Prostate gland (tissue), 2 donors: ENCODE results near the gene SCAPER. TPM values are rescaled to one million over a fixed set of nuclear protein-coding genes. Genes with fewer than 3 reads are reported as not detected.

Experiments
- DNase-seq: peaks from one replicate; pipeline ENCODE4 v3.0.0-alpha.2; 2019; ENCODE audit warnings: low spot score
- H3K27ac ChIP-seq, 2 donors: fragments of 200-600 bp; sonication (generic); 2 replicates each; pipeline ENCODE4 v1.5.1; 2017 to 2019
- H3K27me3 ChIP-seq: fragments of 200-600 bp; sonication (generic); replicated peaks from 2 replicates; pipeline ENCODE4 v1.5.1; 2019; ENCODE audit not compliant: insufficient read depth
- H3K36me3 ChIP-seq, 2 donors: fragments of 200-600 bp; sonication (generic); 1 replicate in 1 of 2; 2 replicates in 1 of 2; pipeline versions ENCODE4 v1.5.1 to v1.8.1; 2017 to 2019
- H3K4me1 ChIP-seq: fragments of 200-600 bp; sonication (generic); replicated peaks from 2 replicates; pipeline ENCODE4 v1.5.1; 2019
- H3K4me3 ChIP-seq, 2 donors: fragments of 200-600 bp; sonication (generic); 2 replicates each; pipeline ENCODE4 v1.5.1; 2017 to 2019
- H3K9me3 ChIP-seq: fragments of 200-600 bp; sonication (generic); 2 replicates; pipeline ENCODE4 v1.5.1; 2017
- POLR2A ChIP-seq: fragments of 450-650 bp; IDR thresholded peaks from one replicate; pipeline ENCODE4 v1.6.1; 2016; ENCODE audit warnings: antibody characterized with exemption, mild to moderate bottlenecking
- POLR2AphosphoS5 ChIP-seq: sonication (generic); formaldehyde crosslinking; IDR thresholded peaks from one replicate; pipeline ENCODE4 v1.6.1; 2017; ENCODE audit warnings: antibody characterized with exemption
- WGBS: methylation state at CpG from one replicate; pipeline ENCODE4 v1.1.5; 2018; 5-methylcytosine and 5-hydroxymethylcytosine counted together
- intact Hi-C: fragments of 100-400 bp; cut with DNase I; formaldehyde crosslinking; loops from one replicate; pipeline ENCODE4 v1.14.2; 2022
- total RNA-seq, 2 donors: library from RNA; depleted of rRNA; stranded (reverse); fragments of >200 nt; gene quantifications; one replicate each; pipeline ENCODE4 v1.1.0, GENCODE V29; 2016
- TF ChIP-seq, protein P1 (sequence below), 4 experiments: fragments of 200-600 bp in 2 of 4; fragments of 450-650 bp in 2 of 4; sonication (generic) in 2 of 4; IDR thresholded peaks; 1 replicate in 3 of 4; 2 replicates in 1 of 4; pipeline ENCODE4 v1.5.1; 2016 to 2019; ENCODE audit warnings: antibody characterized with exemption in 4 of 4, mild to moderate bottlenecking in 2 of 4, moderate library complexity in 2 of 4

SCAPER gene
- total RNA-seq, 2 donors from 2014 or later, result 19.1 to 38.9 TPM

DNA sequence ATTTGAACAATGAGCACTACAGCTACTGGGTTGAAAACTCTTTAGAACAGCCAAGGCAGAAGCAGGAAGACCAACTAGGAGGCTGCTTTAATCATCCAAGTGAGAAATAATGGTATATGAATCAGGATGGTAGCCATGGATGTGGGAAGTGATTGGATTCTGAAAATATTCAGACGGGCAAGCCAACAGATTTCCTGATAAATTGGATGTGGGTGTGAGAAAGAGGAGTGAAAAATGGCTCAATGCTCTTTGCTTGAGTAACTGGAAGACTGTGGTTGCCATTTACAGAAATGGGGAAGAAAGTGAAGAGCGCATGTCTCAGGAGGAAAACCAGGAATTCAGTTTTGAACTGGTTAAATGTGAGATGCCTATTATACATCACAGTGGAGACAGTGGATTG, 518.2 kb downstream of the SCAPER start:
- TF ChIP-seq POLR2AphosphoS5 (no peak), POLR2A (no peak)
- TF ChIP-seq, protein P1, sequence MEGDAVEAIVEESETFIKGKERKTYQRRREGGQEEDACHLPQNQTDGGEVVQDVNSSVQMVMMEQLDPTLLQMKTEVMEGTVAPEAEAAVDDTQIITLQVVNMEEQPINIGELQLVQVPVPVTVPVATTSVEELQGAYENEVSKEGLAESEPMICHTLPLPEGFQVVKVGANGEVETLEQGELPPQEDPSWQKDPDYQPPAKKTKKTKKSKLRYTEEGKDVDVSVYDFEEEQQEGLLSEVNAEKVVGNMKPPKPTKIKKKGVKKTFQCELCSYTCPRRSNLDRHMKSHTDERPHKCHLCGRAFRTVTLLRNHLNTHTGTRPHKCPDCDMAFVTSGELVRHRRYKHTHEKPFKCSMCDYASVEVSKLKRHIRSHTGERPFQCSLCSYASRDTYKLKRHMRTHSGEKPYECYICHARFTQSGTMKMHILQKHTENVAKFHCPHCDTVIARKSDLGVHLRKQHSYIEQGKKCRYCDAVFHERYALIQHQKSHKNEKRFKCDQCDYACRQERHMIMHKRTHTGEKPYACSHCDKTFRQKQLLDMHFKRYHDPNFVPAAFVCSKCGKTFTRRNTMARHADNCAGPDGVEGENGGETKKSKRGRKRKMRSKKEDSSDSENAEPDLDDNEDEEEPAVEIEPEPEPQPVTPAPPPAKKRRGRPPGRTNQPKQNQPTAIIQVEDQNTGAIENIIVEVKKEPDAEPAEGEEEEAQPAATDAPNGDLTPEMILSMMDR (IDR thresholded peaks at IDR 0.05), result no peak
- Histone ChIP-seq H3K27me3 (no peaks in the 10 kb centered on the region), H3K9me3 (no peaks in the 10 kb centered on the region), H3K27ac (no peak overlapping the region), H3K36me3 (no peaks in the 10 kb centered on the region), H3K4me3 (no peak overlapping the region), H3K4me1 (no peaks in the 10 kb centered on the region)
- intact Hi-C loops, result no loop called here
- no peak for DNase-seq
- WGBS, result 91% methylated on average over 2 of the region's 2 CpGs

DNA sequence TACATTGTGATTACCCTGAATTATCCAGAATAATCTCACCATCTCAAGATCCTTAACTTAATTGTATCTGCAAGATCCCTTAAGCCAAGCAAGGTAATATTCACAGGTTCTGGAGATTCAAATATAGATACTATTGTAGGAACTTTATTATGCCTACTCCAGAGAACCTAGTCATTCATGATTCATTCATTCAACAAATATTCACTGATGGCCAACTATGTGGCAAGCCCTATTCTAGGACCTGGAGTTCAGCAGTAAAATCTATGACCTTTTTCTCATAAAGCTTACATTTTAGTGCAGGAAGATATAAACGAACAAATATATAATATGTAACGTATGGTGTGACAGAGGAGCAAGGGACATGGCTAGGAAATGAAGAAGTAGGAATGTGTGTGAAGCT, 519.0 kb downstream of the SCAPER start:
- Histone ChIP-seq H3K9me3 (no peaks in the 10 kb centered on the region), H3K27ac (no peak overlapping the region), H3K36me3 (no peaks in the 10 kb centered on the region), H3K4me1 (no peaks in the 10 kb centered on the region), H3K27me3 (no peaks in the 10 kb centered on the region), H3K4me3 (no peak overlapping the region)
- no peak for TF ChIP-seq POLR2A
- 71% methylated on average over 2 of the region's 2 CpGs for WGBS
- no peak for DNase-seq
- intact Hi-C loops, result no loop called here

DNA sequence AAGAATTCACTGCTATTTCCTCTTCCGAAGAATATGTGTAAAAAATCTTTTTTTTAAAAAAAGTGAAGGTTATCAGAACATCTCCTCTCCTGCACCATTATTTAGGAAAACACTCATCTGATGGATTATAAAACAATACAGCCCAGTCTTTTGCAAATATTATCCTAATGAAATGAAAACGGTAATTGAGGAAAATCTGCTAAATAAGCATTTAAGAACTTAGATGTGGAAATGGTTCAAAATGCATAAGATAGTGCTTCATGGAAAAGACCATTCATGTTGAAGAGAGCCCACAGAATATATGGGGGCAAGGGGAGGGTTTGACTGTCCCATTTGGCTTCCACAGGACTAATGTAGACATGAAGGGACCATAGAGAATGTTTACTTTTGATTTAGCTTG, 520.7 kb downstream of the SCAPER start:
- TF ChIP-seq POLR2A (no peak), POLR2AphosphoS5 (no peak)
- TF ChIP-seq, protein P1 (IDR thresholded peaks at IDR 0.05), result no peak
- H3K27me3 ChIP-seq, result no peaks in the 10 kb centered on the region
- no peaks in the 10 kb centered on the region for H3K4me1 ChIP-seq
- 86% methylated on average over 2 of the region's 2 CpGs for WGBS
- H3K4me3 ChIP-seq, result no peak overlapping the region
- no peaks in the 10 kb centered on the region for H3K36me3 ChIP-seq
- H3K9me3 ChIP-seq, result no peaks in the 10 kb centered on the region
- DNase-seq, result no peak
- no peak overlapping the region for H3K27ac ChIP-seq
- intact Hi-C loops, result no loop called here

DNA sequence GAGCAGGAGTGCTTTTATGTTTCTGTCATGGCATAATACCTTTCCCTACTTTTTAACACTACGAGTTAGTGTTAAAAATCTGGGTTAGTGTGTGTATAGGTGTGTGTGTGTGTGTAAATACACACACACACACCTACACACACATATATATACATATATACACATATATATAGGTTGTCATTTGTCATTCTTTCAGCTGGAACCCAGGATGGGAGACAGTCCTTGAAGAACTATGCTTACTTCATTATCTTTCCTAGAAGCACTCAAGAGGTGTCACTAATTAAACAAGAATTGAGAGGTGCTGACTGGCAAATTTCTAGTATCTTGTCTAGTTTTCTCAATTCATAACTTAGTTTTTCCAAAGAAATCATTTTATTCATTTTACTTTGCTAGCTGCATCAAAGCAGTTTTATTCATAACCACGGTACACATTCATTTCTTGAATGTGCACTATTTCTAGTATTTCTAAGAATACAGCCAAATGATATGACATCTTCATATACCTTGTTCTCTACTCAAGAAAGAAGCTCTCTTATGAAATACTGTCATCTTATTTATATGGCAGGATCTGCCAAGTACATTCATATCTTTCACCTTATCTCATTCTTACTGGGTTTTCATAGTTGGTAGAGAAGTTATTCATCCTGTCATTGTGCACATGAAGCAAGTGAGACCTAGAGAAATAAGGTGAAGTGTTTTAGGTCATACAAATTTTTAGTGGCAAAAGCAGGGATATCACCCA, 522.0 kb downstream of the SCAPER start:
- Histone ChIP-seq H3K27ac (no peak overlapping the region), H3K4me3 (no peak overlapping the region), H3K36me3 (no peaks in the 10 kb centered on the region), H3K27me3 (no peaks in the 10 kb centered on the region), H3K9me3 (no peaks in the 10 kb centered on the region), H3K4me1 (no peaks in the 10 kb centered on the region)
- DNase-seq, result no peak
- TF ChIP-seq POLR2AphosphoS5, result no peak
- TF ChIP-seq, protein P1 (IDR thresholded peaks at IDR 0.05), result no peak
- no peak for TF ChIP-seq POLR2A
- 97% methylated on average over 2 of the region's 2 CpGs for WGBS
- intact Hi-C loops, result no loop called here

DNA sequence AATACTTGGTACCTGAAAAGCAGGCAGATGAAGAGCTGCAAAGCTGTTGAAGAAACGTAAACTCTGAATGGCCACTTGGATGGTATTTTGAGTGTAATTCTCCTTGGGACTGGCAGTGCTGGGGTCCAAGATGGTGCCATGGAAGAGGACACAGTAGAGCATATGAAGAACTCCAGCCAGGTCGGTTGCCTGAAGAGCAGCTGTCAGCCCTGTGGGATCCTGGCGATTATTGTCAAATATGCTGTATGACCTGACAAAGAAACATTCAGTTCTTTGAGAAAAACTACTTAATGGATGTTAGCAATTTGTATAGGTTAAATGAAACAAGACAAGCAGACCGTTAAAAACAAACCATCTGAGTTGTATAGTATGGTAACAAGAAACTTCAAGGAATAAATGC, 523.8 kb downstream of the SCAPER start:
- Histone ChIP-seq H3K27me3 (no peaks in the 10 kb centered on the region), H3K4me1 (no peaks in the 10 kb centered on the region), H3K27ac (no peak overlapping the region), H3K4me3 (no peak overlapping the region), H3K36me3 (no peaks in the 10 kb centered on the region), H3K9me3 (no peaks in the 10 kb centered on the region)
- TF ChIP-seq POLR2A (no peak), POLR2AphosphoS5 (no peak)
- TF ChIP-seq, protein P1 (IDR thresholded peaks at IDR 0.05), result no peak
- no peak for DNase-seq
- WGBS, result 85% methylated on average over 4 of the region's 4 CpGs
- intact Hi-C loops, result no loop called here
